Left ventricle myocardium inferior (tissue), 1 donor: ENCODE data around the gene CD200R1. TPM values are rescaled to one million over a fixed set of nuclear protein-coding genes. Genes with fewer than 3 reads are reported as not detected.

Source experiments
- DNase-seq: peaks from one replicate; pipeline ENCODE4 v3.0.0-alpha.2; 2020
- H3K27ac ChIP-seq: fragments of 200-600 bp; replicated peaks from 2 replicates; pipeline ENCODE4 v1.8.0; 2021
- H3K27me3 ChIP-seq: fragments of 200-600 bp; 2 replicates; pipeline ENCODE4 v1.8.0; 2021; ENCODE audit warnings: low read depth
- H3K36me3 ChIP-seq: fragments of 200-600 bp; 2 replicates; pipeline ENCODE4 v1.8.0; 2021
- H3K4me1 ChIP-seq: fragments of 200-600 bp; 2 replicates; pipeline ENCODE4 v1.8.0; 2021
- H3K4me3 ChIP-seq: fragments of 200-600 bp; 2 replicates; pipeline ENCODE4 v1.8.0; 2021; ENCODE audit warnings: mild to moderate bottlenecking, moderate library complexity
- H3K9me3 ChIP-seq: fragments of 200-600 bp; replicated peaks from 2 replicates; pipeline ENCODE4 v1.8.0; 2021
- CTCF ChIP-seq: fragments of 200-600 bp; IDR thresholded peaks from 2 replicates; pipeline ENCODE4 v1.8.0; 2021; ENCODE audit warnings: antibody characterized with exemption, mild to moderate bottlenecking, borderline replicate concordance
- intact Hi-C: fragments of 100-400 bp; cut with micrococcal nuclease; formaldehyde crosslinking; loops from one replicate; pipeline ENCODE4 v1.11.0; 2022
- total RNA-seq: library from RNA; stranded (reverse); fragmentation: NEBNext Ultra II Directional; extraction: Animal tissue kit (Norgen Biotek cat#: 25700); gene quantifications from one replicate; pipeline ENCODE4 v1.2.1, GENCODE V29; 2021
- donor health status: DM: no; HTN: yes; CAD: no; lungs with severe emphysema.

Gene CD200R1
- total RNA-seq, 1 donor from 2014 or later = 0.82 TPM

GRCh38 chr3:112980080-112980479, 5.2 kb upstream of the CD200R1 start:
- Histone ChIP-seq H3K36me3 (no peaks in the 10 kb centered on the region), H3K4me3 (no peak overlapping the region), H3K27me3 (peaks cover 4% of the 10 kb centered on the region), H3K27ac (no peak overlapping the region), H3K9me3 (no peaks in the 10 kb centered on the region), H3K4me1 (peaks cover 7% of the 10 kb centered on the region)
- intact Hi-C loops = no loop called here
- DNase-seq = no peak
- no peak for TF ChIP-seq CTCF

GRCh38 chr3:112979244-112979832, 4.4 kb upstream of the CD200R1 start:
- no peak overlapping the region for H3K4me3 ChIP-seq
- intact Hi-C loops = loop anchor here (5.0 to 10.0 kb wide), 2 partner anchors 332 to 395 kb away; no protein-coding TSS in a partner anchor
- H3K27me3 ChIP-seq = peaks cover 4% of the 10 kb centered on the region
- no peak for DNase-seq
- H3K9me3 ChIP-seq = no peaks in the 10 kb centered on the region
- peak; percentile 79 for TF ChIP-seq CTCF
- H3K4me1 ChIP-seq = no peaks in the 10 kb centered on the region
- H3K36me3 ChIP-seq = no peaks in the 10 kb centered on the region
- H3K27ac ChIP-seq = no peak overlapping the region

DNA sequence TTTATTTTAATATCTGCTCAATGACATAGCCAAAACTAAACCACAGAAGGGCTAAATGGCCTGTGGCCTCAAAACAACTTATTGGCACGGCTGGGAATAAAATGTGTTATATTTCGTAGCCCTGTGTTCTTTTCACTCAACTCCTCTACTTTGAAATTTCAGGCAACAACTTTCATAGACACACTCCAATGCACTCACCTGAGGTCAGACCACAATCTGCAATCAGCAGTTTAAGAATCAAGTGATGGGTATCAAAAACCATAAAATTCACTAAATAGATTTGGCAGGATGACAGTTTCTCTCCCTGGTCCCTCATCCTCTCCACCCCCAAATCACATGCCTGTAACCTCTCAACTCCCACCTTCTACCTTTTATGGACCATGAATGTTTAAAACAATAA, 2.0 kb upstream of the CD200R1 start:
- no peaks in the 10 kb centered on the region for H3K4me1 ChIP-seq
- no peak overlapping the region for H3K27ac ChIP-seq
- H3K9me3 ChIP-seq = no peaks in the 10 kb centered on the region
- no peak overlapping the region for H3K4me3 ChIP-seq
- H3K27me3 ChIP-seq = peaks cover 4% of the 10 kb centered on the region
- intact Hi-C loops = loop anchor here (5.0 to 10.0 kb wide), 2 partner anchors 330 to 392 kb away; no protein-coding TSS in a partner anchor
- no peak for DNase-seq
- no peak for TF ChIP-seq CTCF
- no peaks in the 10 kb centered on the region for H3K36me3 ChIP-seq

DNA sequence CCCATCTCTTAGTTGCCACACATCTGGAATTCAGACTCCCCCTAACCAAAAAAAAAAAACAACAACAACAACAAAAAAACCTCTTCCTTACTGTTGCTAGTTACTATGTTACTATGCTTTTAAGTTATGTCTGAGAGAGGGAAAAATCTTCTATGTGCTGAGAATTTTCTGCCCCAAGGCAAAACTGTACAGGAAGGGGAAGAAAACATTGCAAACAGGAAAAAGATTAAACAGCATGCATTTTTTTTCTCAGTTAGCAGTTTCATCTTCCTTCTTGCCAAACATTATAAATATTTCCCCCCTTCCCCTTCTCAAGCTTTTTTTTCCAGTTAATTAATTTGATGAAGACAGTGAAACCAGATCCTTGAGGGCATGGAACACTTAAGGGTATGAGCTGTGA, 1.1 kb upstream of the CD200R1 start:
- no peaks in the 10 kb centered on the region for H3K4me1 ChIP-seq
- TF ChIP-seq CTCF = no peak
- intact Hi-C loops = loop anchor here (5.0 to 10.0 kb wide), 2 partner anchors 329 to 391 kb away; no protein-coding TSS in a partner anchor
- H3K9me3 ChIP-seq = no peaks in the 10 kb centered on the region
- no peak for DNase-seq
- no peak overlapping the region for H3K27ac ChIP-seq
- H3K4me3 ChIP-seq = no peak overlapping the region
- peaks cover 4% of the 10 kb centered on the region for H3K27me3 ChIP-seq
- H3K36me3 ChIP-seq = no peaks in the 10 kb centered on the region

GRCh38 chr3:112974178-112974517, 755 bp downstream of the CD200R1 start:
- H3K27ac ChIP-seq = no peak overlapping the region
- peak overlapping the region; percentile 36 for H3K4me3 ChIP-seq
- no peaks in the 10 kb centered on the region for H3K36me3 ChIP-seq
- DNase-seq = no peak
- no peaks in the 10 kb centered on the region for H3K9me3 ChIP-seq
- peaks cover 18% of the 10 kb centered on the region for H3K27me3 ChIP-seq
- intact Hi-C loops = loop anchor here (10.0 kb wide), 1 partner anchor 389 kb away; no protein-coding TSS in a partner anchor
- TF ChIP-seq CTCF = no peak
- no peaks in the 10 kb centered on the region for H3K4me1 ChIP-seq
